Right hindlimb (tissue), 1 donor: ENCODE measurements around the gene PNPLA7.
"Not testable (repeated sequence)": the region's sequence is repeated elsewhere in the genome, so short reads cannot be mapped to it uniquely, and the experiment has no call there.

Experiments used
- DNase-seq: peaks from one replicate; pipeline ENCODE4 v3.0.0-alpha.2; 2018

The PNPLA7 gene

DNA sequence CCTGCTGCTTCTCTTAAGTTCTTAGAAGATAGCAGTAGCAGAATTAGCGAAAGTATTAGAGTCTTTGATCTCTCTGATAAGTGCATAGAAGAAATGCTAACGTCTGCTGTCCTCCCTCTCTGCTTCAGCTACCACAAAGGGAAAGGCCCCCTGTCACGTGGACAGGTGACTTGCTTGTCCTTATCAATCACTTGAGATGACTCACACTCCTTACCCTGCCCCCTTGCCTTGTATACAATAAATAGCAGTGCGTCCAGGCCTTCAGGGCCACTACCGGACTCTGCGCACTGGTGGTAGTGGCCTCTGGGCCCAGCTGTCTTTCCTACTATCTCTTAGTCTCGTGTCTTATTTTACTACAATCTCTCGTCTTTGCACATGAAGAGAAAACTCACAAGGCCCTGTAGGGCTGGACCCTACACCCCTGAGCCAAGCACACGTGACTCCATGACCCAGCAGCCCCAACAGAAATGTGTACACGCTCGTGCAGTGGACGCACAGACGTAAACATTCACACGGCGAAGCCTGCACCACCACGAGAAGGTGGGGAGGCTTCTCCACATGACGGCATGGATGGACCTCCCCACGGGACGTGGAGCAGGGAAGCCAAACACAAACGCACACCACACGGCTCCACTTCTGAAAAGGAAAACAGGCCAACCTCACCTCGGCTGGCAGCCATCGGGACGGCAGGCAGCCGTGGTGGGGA, 38.3 kb downstream of the PNPLA7 start:
- DNase-seq: no peak

DNA sequence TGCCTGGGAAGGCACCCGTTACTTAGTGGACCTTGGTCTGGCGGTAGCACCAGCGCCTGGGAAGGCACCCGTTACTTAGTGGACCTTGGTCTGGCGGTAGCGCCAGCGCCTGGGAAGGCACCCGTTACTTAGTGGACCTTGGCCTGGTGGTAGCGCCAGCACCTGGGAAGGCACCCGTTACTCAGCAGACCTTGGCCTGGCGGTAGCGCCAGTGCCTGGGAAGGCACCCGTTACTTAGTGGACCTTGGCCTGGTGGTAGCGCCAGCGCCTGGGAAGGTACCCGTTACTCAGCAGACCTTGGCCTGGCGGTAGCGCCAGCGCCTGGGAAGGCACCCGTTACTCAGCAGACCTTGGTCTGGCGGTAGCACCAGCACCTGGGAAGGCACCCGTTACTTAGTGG, 39.1 kb downstream of the PNPLA7 start:
- not testable (repeated sequence) for DNase-seq

- DNase-seq: no peak
Observed at GRCh38 chr9:137509198-137509597, 41.0 kb downstream of the PNPLA7 start.

GRCh38 chr9:137506702-137507171, 43.5 kb downstream of the PNPLA7 start:
- no peak for DNase-seq

GRCh38 chr9:137506274-137506673, 43.9 kb downstream of the PNPLA7 start:
- no peak for DNase-seq

DNA sequence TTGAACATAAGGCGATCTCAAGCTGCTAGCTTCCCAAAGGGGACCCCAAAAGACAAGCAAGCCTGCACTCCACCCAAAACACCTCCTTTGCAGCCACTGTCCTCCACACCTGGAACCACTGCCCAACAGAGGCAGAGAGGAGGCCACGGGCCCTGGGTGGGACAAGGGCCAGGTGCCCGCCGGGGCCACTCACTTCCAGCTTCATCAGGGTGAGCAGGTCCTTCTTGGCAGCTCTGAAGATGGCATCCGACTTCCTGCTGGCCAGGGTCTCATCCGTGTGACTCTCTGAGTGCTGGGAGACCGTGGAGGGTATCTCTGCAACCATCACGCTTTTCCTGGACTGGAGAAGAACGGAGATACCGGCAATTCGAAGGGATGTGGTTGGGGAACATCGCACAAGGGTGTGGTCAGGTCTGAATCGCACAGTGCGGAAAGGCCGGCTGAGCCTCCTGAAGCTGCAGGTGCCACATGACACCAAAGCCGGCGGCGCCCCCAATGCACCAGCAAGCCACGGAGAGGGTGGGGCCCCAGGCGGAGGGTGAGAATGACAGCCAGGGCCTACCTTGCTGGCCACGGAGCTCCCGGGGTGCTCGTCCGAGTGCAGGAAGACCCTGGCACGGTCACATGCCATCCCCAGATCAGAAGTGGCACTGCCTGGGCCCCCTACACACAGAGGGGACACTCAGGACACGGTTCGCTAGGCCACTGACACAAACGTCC, 44.6 kb downstream of the PNPLA7 start:
- no peak for DNase-seq

GRCh38 chr9:137504432-137504777, 45.8 kb downstream of the PNPLA7 start:
- no peak for DNase-seq

- no peak for DNase-seq
Observed at GRCh38 chr9:137502008-137502911, 47.9 kb downstream of the PNPLA7 start.

DNA sequence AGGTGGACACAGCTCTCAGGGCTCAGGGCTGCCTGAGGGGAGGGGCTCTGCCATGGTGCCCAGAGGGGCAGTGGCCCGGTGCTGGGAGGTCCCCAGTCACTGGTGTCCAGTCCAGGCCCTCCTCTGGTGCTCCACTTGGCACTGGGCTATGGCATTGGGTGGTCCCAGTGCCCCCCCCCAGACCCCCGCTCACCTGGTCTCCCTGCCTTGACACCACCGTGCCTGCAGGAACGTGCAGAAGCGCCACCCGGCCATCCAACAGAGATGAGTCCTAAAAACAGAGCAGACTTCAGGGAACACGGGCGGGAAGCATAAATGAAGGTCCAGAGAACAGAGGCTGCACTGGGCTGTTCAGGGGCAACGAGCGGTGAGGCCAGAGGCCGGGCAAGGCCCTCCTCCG, 48.7 kb downstream of the PNPLA7 start:
- DNase-seq: no peak

DNA sequence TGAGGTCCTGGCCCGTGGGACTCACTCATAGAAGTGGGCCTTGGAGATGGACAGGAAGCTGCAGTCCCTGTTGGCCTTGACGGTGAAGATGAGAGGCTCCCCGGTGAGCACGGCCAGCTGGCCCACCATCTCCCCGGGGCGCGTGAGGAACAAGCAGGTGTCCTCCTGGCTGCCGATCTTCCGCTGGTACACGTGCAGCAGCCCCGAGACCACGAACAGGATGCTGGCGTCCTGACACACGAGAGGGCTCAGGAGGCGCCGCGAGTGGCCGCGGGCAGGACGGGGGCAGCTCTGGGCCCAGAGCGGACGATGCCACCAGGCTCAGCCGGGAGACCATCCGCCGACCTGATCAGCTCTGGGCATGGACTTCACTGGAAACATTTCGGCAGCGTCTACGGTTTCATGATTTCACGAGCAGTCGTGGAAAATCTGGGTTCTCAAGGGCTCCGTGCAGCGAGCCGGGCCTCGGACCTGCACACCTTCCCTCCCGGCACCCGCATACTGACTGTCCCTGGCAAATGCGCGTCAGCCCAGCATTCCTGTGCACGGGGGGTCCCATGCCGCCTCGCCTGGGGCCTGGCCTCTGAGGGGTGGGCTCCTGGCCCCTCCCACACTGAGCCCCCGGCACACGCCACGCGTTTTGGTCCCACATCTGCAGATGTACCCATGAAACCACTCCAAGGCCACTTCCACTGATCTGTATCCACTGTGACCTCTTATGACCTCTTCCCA, 49.4 kb downstream of the PNPLA7 start:
- DNase-seq: no peak

GRCh38 chr9:137499858-137500661, 50.1 kb downstream of the PNPLA7 start:
- DNase-seq: no peak

GRCh38 chr9:137499416-137499815, 50.8 kb downstream of the PNPLA7 start:
- no peak for DNase-seq

DNA sequence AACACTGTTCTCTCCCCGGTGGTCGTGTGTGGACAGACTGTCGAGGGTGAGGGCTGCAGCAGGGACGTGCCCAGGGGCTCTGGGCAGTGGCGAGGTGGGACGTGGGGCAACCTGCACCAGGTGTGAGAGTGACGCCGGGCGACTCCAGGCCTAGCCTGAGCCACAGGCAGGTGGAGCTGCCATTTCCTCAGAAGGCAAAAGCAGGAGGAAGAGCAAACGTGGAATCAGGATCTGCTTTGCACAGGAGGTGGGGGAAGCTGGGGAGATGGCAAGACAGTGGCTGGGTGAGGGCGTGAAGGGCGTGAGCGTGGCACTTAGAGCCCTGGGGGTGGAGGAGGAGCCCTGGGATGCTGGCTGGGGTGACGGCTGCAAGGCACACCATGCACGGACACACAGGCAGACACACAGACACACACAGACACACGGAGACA, 51.5 kb downstream of the PNPLA7 start:
- no peak for DNase-seq

- DNase-seq: no peak
Observed at GRCh38 chr9:137497921-137498719, 52.1 kb downstream of the PNPLA7 start.

GRCh38 chr9:137496601-137497375, 53.4 kb downstream of the PNPLA7 start:
- DNase-seq: no peak

DNA sequence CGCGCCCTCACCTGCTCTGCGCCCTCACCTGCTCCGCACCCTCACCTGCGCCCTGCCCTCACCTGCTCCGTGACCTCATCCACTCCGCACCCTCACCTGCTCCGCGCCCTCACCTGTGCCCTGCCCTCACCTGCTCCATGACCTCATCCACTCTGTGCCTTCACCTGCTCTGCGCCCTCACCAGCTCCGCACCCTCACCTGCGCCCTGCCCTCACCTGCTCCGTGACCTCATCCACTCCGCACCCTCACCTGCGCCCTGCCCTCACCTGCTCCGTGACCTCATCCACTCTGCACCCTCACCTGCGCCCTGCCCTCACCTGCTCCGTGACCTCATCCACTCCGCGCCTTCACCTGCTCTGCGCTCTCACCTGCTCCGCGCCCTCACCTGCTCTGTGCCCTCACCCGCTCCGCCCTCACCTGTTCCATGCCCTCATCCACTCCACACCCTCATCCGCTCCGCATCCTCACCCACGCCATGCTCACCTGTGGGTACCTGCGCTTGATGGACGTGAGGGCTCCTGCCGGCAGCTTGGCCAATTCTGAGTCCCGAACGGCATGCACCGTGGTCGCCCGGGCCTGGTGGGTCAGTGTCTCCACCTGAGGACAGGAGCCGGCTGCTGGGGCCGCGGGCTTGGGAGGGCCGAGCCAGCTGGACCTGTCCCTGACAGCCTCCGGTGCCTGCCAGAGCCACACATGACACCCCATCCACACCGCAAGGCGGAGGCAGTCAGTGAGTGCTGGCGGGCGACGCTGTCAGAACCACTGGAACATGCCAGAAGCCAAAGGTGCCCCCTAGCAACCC, 55.5 kb downstream of the PNPLA7 start:
- DNase-seq: no peak

DNA sequence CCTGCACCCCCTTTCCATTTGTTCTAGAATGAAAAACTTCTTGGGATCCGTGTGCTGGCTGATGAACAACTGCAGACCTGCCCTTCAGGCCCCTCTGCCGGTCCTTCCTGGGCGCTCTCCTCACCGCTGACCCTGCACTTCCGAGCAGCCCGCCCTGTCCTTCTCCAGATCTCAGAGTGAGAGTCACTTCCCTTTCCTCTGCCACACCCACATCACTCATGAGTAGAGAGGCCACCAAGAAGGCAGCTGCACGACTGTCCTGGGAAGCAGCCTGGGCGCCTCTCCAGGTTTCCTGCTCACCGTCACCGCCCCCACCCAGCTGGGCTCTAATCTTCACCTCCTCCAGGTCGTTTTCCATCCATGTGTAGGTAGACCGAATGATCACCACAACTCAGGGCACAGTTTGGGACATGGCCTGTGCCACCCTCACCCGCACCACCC, 56.1 kb downstream of the PNPLA7 start:
- no peak for DNase-seq

- no peak for DNase-seq
Observed at GRCh38 chr9:137493364-137494103, 56.7 kb downstream of the PNPLA7 start.
